ENCODE measurements around the gene HEYL.

DNA sequence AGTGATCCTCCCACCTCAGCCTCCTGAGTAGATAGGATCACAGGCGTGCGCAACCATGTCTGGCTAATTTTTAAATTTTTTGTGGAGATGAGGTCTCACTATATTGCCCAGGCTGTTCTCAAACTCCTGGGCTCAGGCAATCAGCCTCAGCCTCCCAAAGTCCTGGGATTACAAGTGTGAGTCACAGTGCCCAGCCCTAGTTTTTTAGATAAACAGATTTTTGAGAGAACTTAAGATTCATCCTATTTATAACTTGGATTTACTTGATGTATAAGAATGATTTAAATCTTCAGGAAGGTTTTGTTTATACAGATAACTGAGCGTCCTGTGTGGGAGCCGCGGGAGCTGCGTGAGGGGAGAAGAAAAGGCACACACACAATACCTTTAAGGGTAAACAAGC lies 26.2 kb downstream of the HEYL start:
- TF ChIP-seq, protein P1, sequence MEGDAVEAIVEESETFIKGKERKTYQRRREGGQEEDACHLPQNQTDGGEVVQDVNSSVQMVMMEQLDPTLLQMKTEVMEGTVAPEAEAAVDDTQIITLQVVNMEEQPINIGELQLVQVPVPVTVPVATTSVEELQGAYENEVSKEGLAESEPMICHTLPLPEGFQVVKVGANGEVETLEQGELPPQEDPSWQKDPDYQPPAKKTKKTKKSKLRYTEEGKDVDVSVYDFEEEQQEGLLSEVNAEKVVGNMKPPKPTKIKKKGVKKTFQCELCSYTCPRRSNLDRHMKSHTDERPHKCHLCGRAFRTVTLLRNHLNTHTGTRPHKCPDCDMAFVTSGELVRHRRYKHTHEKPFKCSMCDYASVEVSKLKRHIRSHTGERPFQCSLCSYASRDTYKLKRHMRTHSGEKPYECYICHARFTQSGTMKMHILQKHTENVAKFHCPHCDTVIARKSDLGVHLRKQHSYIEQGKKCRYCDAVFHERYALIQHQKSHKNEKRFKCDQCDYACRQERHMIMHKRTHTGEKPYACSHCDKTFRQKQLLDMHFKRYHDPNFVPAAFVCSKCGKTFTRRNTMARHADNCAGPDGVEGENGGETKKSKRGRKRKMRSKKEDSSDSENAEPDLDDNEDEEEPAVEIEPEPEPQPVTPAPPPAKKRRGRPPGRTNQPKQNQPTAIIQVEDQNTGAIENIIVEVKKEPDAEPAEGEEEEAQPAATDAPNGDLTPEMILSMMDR (IDR thresholded peaks at IDR 0.05): no peak
- no peak for TF ChIP-seq POLR2AphosphoS5 (IDR thresholded peaks at IDR 0.05)
